HEK293T (cell line): ENCODE measurements around the gene GMDS.

ENCODE experiments used
- CTCF ChIA-PET: fragments of 350-600 bp; formaldehyde crosslinking; extraction: SDS; loops from one replicate; lab custom pipeline; 2021; ENCODE audit warnings: antibody characterized with exemption, inconsistent platforms; lab: Yijun Ruan, JAX
- POLR2A ChIA-PET: fragments of 350-600 bp; formaldehyde crosslinking; extraction: SDS; loops from one replicate; lab custom pipeline; 2020; ENCODE audit warnings: antibody characterized with exemption, inconsistent platforms; lab: Yijun Ruan, JAX
- DNase-seq: peaks from one replicate; pipeline ENCODE4 v3.0.0; 2012; ENCODE audit warnings: mixed read lengths; ENCODE audit errors: extremely low spot score
- ARNT ChIP-seq: fragments of 450-650 bp; IDR thresholded peaks from 2 replicates; pipeline ENCODE4 v1.6.1; 2017; ENCODE audit warnings: mild to moderate bottlenecking
- BHLHE40 ChIP-seq: fragments of 450-650 bp; IDR thresholded peaks from 2 replicates; pipeline ENCODE4 v1.6.1; 2016; ENCODE audit warnings: mild to moderate bottlenecking, moderate library complexity, borderline replicate concordance
- CTBP1 ChIP-seq: fragments of 450-650 bp; IDR thresholded peaks from 2 replicates; pipeline ENCODE4 v1.6.1; 2016; ENCODE audit warnings: borderline replicate concordance
- ELF4 ChIP-seq: fragments of 450-650 bp; IDR thresholded peaks from 2 replicates; pipeline ENCODE4 v1.6.1; 2017; ENCODE audit warnings: antibody characterized with exemption
- FOXA1 ChIP-seq: fragments of 450-650 bp; IDR thresholded peaks from 2 replicates; pipeline ENCODE4 v1.6.1; 2016; ENCODE audit warnings: mild to moderate bottlenecking
- FOXK2 ChIP-seq: fragments of 450-650 bp; IDR thresholded peaks from 2 replicates; pipeline ENCODE4 v1.6.1; 2016; ENCODE audit warnings: mild to moderate bottlenecking
- FOXM1 ChIP-seq: fragments of 450-650 bp; IDR thresholded peaks from 2 replicates; pipeline ENCODE4 v1.6.1; 2017; ENCODE audit warnings: mild to moderate bottlenecking, borderline replicate concordance
- HDGF ChIP-seq: fragments of 450-650 bp; IDR thresholded peaks from 2 replicates; pipeline ENCODE4 v1.6.1; 2017; ENCODE audit warnings: antibody characterized with exemption, borderline replicate concordance
- L3MBTL2 ChIP-seq: fragments of 450-650 bp; conservative IDR thresholded peaks from 2 replicates; pipeline ENCODE4 v1.6.1; 2016; ENCODE audit warnings: mild to moderate bottlenecking
- LEF1 ChIP-seq: fragments of 450-650 bp; IDR thresholded peaks from 2 replicates; pipeline ENCODE4 v1.6.1; 2017; ENCODE audit warnings: mild to moderate bottlenecking, borderline replicate concordance
- NFRKB ChIP-seq: fragments of 450-650 bp; IDR thresholded peaks from 2 replicates; pipeline ENCODE4 v1.6.1; 2016; ENCODE audit warnings: mild to moderate bottlenecking, moderate library complexity
- PKNOX1 ChIP-seq: fragments of 450-650 bp; IDR thresholded peaks from 2 replicates; pipeline ENCODE4 v1.6.1; 2016
- SP1 ChIP-seq: fragments of 450-650 bp; IDR thresholded peaks from 2 replicates; pipeline ENCODE4 v1.6.1; 2017
- SUZ12 ChIP-seq: fragments of 450-650 bp; IDR thresholded peaks from 2 replicates; pipeline ENCODE4 v1.6.1; 2016; ENCODE audit warnings: mild to moderate bottlenecking
- TARDBP ChIP-seq: fragments of 450-650 bp; IDR thresholded peaks from 2 replicates; pipeline ENCODE4 v1.6.1; 2016
- ZNF384 ChIP-seq: fragments of 450-650 bp; IDR thresholded peaks from 2 replicates; pipeline ENCODE4 v1.6.1; 2016

The GMDS gene

GRCh38 chr6:2129182-2129621 lies 116.2 kb downstream of the GMDS start:
- no peak for TF ChIP-seq BHLHE40
- TF ChIP-seq HDGF, result no peak
- TF ChIP-seq ELF4, result no peak
- TF ChIP-seq PKNOX1, result no peak
- no peak for TF ChIP-seq ARNT
- TF ChIP-seq FOXK2, result no peak
- DNase-seq, result no peak
- CTCF ChIA-PET, result interaction anchor here (0.5 kb wide), 1 partner anchor 1021 kb away, joined by 3 read pairs; no protein-coding TSS in a partner anchor
- POLR2A ChIA-PET, result no interaction called here

- CTCF ChIA-PET, result no interaction called here
- no peak for DNase-seq
- POLR2A ChIA-PET, result no interaction called here
- TF ChIP-seq SUZ12 (no peak), NFRKB (no peak), CTBP1 (no peak), FOXM1 (no peak), ARNT (no peak), ZNF384 (no peak), FOXK2 (no peak), L3MBTL2 (no peak), TARDBP (no peak), FOXA1 (no peak), ELF4 (no peak), SP1 (no peak)
These were observed 117.9 kb downstream of the GMDS start for GRCh38 chr6:2127484-2127911.

GRCh38 chr6:2126351-2126750 lies 119.1 kb downstream of the GMDS start:
- TF ChIP-seq ARNT (no peak), ZNF384 (no peak), FOXA1 (no peak), BHLHE40 (no peak), TARDBP (no peak), SP1 (no peak), PKNOX1 (no peak), LEF1 (no peak), HDGF (no peak), SUZ12 (no peak), ELF4 (no peak), CTBP1 (no peak), L3MBTL2 (no peak), NFRKB (no peak), FOXM1 (no peak)
- ChIA-PET CTCF (interaction anchor here (0.5 to 1.0 kb wide), 2 partner anchors 228 to 324 kb away, joined by 3 read pairs; no protein-coding TSS in a partner anchor), POLR2A (interaction anchor here (1.2 kb wide), 1 partner anchor 8 kb away, joined by 3 read pairs; no protein-coding TSS in a partner anchor)
- DNase-seq, result no peak

GRCh38 chr6:2125158-2125557 lies 120.2 kb downstream of the GMDS start:
- ChIA-PET CTCF (no interaction called here), POLR2A (interaction anchor here (1.2 kb wide), 1 partner anchor 9 kb away, joined by 3 read pairs; no protein-coding TSS in a partner anchor)
- no peak for DNase-seq
- TF ChIP-seq NFRKB (no peak), ARNT (no peak), HDGF (no peak), BHLHE40 (no peak), CTBP1 (no peak), FOXM1 (no peak), L3MBTL2 (no peak), SP1 (no peak), LEF1 (no peak), FOXK2 (no peak), TARDBP (no peak), ELF4 (no peak), PKNOX1 (no peak), FOXA1 (no peak), ZNF384 (no peak), SUZ12 (no peak)

GRCh38 chr6:2124260-2124709 lies 121.1 kb downstream of the GMDS start:
- ChIA-PET POLR2A (no interaction called here), CTCF (interaction anchor here (0.7 kb wide), 1 partner anchor 367 kb away, joined by 3 read pairs; no protein-coding TSS in a partner anchor)
- DNase-seq, result peak; percentile 44
- TF ChIP-seq HDGF, result no peak
- peak; percentile 47; the same call in 1 of the 2 replicates for TF ChIP-seq PKNOX1

- CTCF ChIA-PET, result no interaction called here
- POLR2A ChIA-PET, result interaction anchor here (0.9 kb wide), 1 partner anchor 514 kb away, joined by 3 read pairs; no protein-coding TSS in a partner anchor
- TF ChIP-seq NFRKB (no peak), ARNT (no peak), PKNOX1 (no peak), ZNF384 (no peak), FOXA1 (no peak), FOXM1 (no peak)
- no peak for DNase-seq
These were observed 124.5 kb downstream of the GMDS start for GRCh38 chr6:2120912-2121311.
